Measurements from ENCODE around the gene ADARB2.

GRCh38 chr10:1362589-1363445, 374.5 kb downstream of the ADARB2 start:
- TF ChIP-seq CTCF (conservative IDR thresholded peaks at IDR 0.05 in 1 of 2, IDR thresholded peaks at IDR 0.05 in 1 of 2; ENCODE audit: low read depth in 1 of 2, low read length in 2 of 2) (no peak), EZH2 (IDR thresholded peaks at IDR 0.05; ENCODE audit: low read length, missing control alignments) (no peak)
